Measurements from ENCODE around the gene ELF4. TPM values are rescaled to one million over a fixed set of nuclear protein-coding genes. Genes with fewer than 3 reads are reported as not detected.

ELF4 gene
- total and polyA plus RNA-seq, 9 of the 15 experiments (the other 6 are each of a cell fraction or from before 2014, with no cell fraction given), result 5.9 to 55.8 (median 25.2) TPM

DNA sequence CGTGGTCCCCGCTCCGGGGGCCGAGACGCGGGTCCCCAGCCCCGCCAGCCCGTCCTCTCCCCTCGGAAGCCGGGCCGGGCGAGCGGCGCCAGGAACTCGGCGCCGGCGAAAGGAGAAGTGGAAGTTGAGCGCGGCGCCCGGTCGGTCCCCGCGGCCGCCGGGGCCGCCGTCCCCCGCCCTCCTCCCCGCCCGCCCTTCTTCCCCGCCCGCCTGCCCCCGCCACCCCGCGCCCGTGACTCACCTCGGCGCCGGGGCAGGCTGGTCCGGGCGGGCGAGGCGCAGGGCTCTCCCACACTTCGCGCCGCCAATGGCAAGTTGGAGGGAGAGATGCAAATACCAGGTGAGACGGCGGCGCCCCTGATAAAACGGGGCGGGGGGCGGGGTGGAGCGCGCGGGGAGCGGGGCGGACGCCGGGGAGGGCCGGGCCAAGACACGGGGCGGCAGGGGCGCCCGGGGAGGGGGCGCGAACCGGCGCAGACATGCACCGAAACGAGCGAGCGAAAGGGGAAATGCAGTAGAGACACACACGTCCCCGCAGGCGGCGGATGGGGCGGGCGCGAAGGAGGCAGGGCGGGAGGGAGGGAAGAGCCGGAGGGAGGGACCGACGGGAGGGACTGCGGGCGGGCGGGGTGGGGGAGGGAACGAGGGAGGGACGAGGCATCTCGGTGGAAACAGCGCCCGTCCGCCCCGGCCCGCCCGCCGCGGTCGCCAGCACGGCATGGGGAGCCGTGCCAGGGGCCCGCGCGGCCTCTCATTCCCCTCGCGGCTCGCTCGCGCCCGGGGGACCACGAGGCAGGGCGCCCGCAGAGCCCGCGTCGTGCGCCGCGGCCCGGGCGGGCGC lies at the start of gene ELF4 (continued):
- peak in 1 of 3 experiments; percentile 29 for TF ChIP-seq YY1 (IDR thresholded peaks at IDR 0.05; ENCODE audit: borderline replicate concordance in 1 of 3, control insufficient read depth in 1 of 3, extremely low read depth in 1 of 3, insufficient read depth in 3 of 3, insufficient read length in 1 of 3, insufficient replicate concordance in 2 of 3, low read depth in 1 of 3, low read length in 2 of 3)
- 0 out of 2 replicates have a peak, but pooled peaks have one; percentile 11 for TF ChIP-seq HNRNPL (IDR thresholded peaks at IDR 0.05; ENCODE audit: low read depth, low read length)
- peak; percentile 32; the same call in 1 of the 2 replicates for TF ChIP-seq JUND (IDR thresholded peaks at IDR 0.05; ENCODE audit: borderline replicate concordance, low read depth, low read length)
- TF ChIP-seq JUND (tag; IDR thresholded peaks at IDR 0.05; ENCODE audit: borderline replicate concordance, low read depth, low read length), result no peak
- no peak for TF ChIP-seq FUS (optimal IDR thresholded peaks at IDR 0.05; ENCODE audit: low read depth, low read length)
- TF ChIP-seq TCF7L2 (IDR thresholded peaks at IDR 0.05; ENCODE audit: low read depth, low read length), result no peak
- no peak for TF ChIP-seq EWSR1 (IDR thresholded peaks at IDR 0.05; ENCODE audit: borderline replicate concordance, low read depth, partially characterized antibody)
- no peak for TF ChIP-seq KHSRP (IDR thresholded peaks at IDR 0.05)
- no peak for TF ChIP-seq ZFP1 (CRISPR knock-in tag; IDR thresholded peaks at IDR 0.05)
- TF ChIP-seq FOSL1 (tag; conservative IDR thresholded peaks at IDR 0.05), result peak; percentile 94
- TF ChIP-seq NFIC (IDR thresholded peaks at IDR 0.05), result peak; percentile 16; the same call in 1 of the 2 replicates
- TF ChIP-seq, protein P1, sequence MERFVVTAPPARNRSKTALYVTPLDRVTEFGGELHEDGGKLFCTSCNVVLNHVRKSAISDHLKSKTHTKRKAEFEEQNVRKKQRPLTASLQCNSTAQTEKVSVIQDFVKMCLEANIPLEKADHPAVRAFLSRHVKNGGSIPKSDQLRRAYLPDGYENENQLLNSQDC (CRISPR knock-in tag; IDR thresholded peaks at IDR 0.05), result no peak
- no peak for TF ChIP-seq TARDBP (IDR thresholded peaks at IDR 0.05)
- TF ChIP-seq, protein P2, sequence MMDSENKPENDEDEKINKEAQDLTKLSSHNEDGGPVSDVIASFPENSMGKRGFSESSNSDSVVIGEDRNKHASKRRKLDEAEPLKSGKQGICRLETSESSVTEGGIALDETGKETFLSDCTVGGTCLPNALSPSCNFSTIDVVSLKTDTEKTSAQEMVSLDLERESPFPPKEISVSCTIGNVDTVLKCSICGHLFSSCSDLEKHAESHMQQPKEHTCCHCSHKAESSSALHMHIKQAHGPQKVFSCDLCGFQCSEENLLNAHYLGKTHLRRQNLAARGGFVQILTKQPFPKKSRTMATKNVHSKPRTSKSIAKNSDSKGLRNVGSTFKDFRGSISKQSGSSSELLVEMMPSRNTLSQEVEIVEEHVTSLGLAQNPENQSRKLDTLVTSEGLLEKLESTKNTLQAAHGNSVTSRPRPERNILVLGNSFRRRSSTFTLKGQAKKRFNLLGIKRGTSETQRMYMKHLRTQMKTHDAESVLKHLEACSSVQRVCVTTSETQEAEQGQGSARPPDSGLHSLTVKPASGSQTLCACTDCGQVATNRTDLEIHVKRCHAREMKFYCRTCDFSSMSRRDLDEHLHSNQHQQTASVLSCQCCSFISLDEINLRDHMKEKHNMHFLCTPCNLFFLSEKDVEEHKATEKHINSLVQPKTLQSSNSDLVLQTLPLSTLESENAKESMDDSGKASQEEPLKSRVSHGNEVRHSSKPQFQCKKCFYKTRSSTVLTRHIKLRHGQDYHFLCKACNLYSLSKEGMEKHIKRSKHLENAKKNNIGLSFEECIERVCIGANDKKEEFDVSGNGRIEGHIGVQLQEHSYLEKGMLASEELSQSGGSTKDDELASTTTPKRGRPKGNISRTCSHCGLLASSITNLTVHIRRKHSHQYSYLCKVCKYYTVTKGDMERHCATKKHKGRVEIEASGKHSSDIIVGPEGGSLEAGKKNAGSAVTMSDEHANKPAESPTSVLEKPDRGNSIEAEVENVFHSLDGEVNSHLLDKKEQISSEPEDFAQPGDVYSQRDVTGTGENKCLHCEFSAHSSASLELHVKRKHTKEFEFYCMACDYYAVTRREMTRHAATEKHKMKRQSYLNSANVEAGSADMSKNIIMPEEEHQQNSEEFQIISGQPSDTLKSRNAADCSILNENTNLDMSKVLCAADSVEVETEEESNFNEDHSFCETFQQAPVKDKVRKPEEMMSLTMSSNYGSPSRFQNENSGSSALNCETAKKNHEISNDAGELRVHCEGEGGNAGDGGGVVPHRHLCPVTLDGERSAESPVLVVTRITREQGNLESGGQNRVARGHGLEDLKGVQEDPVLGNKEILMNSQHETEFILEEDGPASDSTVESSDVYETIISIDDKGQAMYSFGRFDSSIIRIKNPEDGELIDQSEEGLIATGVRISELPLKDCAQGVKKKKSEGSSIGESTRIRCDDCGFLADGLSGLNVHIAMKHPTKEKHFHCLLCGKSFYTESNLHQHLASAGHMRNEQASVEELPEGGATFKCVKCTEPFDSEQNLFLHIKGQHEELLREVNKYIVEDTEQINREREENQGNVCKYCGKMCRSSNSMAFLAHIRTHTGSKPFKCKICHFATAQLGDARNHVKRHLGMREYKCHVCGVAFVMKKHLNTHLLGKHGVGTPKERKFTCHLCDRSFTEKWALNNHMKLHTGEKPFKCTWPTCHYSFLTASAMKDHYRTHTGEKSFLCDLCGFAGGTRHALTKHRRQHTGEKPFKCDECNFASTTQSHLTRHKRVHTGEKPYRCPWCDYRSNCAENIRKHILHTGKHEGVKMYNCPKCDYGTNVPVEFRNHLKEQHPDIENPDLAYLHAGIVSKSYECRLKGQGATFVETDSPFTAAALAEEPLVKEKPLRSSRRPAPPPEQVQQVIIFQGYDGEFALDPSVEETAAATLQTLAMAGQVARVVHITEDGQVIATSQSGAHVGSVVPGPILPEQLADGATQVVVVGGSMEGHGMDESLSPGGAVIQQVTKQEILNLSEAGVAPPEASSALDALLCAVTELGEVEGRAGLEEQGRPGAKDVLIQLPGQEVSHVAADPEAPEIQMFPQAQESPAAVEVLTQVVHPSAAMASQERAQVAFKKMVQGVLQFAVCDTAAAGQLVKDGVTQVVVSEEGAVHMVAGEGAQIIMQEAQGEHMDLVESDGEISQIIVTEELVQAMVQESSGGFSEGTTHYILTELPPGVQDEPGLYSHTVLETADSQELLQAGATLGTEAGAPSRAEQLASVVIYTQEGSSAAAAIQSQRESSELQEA (IDR thresholded peaks at IDR 0.05; ENCODE audit: low read depth), result no peak
- TF ChIP-seq MYBL2 (IDR thresholded peaks at IDR 0.05; ENCODE audit: low read depth), result no peak
- TF ChIP-seq MYBL2 (CRISPR knock-in tag; IDR thresholded peaks at IDR 0.05; ENCODE audit: borderline replicate concordance), result no peak
- TF ChIP-seq PPARD (CRISPR knock-in tag; IDR thresholded peaks at IDR 0.05), result no peak
- no peak for TF ChIP-seq COPS2 (conservative IDR thresholded peaks at IDR 0.05)
- TF ChIP-seq POLR2H (tag; IDR thresholded peaks at IDR 0.05; ENCODE audit: low read depth), result no peak
- TF ChIP-seq RB1 (IDR thresholded peaks at IDR 0.05; ENCODE audit: low read depth), result peak; percentile 54; the same call in 1 of the 2 replicates

All from K562 (cell line).